ENCODE measurements around the gene TMC8.

DNA sequence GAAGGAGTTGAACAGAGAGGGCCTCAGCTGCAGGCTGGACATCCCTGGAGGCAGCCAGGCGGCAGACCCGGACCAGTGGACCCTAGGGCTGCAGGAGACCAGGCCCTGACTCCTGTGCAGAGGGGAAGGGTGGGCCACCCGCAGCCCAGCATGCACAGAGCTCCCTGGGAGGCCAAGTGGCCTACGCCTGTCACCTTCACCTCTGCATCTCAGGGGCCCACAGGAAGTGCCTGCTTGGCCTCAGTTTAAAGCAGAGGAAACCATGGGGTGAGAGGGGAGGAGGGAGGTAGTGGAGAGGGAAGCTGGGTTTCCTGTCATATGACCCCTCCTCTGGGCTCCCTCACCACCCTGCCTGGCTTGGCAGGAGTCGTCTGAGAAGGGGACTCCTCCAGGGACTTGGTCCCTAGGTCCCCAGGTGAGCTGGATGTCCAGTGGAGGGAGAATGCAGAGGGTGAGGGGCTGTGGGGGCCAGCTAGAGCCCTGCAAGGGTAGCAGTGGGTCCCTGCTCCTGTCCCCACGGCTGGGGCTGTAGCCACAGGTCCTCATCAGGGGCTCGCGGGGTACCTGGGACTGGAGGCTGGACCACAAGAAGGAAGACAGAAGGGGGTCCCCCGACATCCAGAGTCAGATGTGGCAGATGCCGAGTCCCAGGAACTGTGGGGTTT, at the start of gene TMC8:
- peak; percentile 27 for TF ChIP-seq POLR2A (IDR thresholded peaks at IDR 0.05)
- TF ChIP-seq, protein P1, sequence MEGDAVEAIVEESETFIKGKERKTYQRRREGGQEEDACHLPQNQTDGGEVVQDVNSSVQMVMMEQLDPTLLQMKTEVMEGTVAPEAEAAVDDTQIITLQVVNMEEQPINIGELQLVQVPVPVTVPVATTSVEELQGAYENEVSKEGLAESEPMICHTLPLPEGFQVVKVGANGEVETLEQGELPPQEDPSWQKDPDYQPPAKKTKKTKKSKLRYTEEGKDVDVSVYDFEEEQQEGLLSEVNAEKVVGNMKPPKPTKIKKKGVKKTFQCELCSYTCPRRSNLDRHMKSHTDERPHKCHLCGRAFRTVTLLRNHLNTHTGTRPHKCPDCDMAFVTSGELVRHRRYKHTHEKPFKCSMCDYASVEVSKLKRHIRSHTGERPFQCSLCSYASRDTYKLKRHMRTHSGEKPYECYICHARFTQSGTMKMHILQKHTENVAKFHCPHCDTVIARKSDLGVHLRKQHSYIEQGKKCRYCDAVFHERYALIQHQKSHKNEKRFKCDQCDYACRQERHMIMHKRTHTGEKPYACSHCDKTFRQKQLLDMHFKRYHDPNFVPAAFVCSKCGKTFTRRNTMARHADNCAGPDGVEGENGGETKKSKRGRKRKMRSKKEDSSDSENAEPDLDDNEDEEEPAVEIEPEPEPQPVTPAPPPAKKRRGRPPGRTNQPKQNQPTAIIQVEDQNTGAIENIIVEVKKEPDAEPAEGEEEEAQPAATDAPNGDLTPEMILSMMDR (IDR thresholded peaks at IDR 0.05) = no peak
- TF ChIP-seq POLR2AphosphoS5 (IDR thresholded peaks at IDR 0.05) = peak in 1 of 3 donors; percentile 51

Measured in transverse colon (tissue), 4 donors.